Femur (tissue), 1 donor: ENCODE results near the gene FASLG.
"Not testable (repeated sequence)": the region's sequence is repeated elsewhere in the genome, so short reads cannot be mapped to it uniquely, and the experiment has no call there.

Experiments
- DNase-seq: peaks from one replicate; pipeline ENCODE4 v3.0.0-alpha.2; 2017

The FASLG gene

DNA sequence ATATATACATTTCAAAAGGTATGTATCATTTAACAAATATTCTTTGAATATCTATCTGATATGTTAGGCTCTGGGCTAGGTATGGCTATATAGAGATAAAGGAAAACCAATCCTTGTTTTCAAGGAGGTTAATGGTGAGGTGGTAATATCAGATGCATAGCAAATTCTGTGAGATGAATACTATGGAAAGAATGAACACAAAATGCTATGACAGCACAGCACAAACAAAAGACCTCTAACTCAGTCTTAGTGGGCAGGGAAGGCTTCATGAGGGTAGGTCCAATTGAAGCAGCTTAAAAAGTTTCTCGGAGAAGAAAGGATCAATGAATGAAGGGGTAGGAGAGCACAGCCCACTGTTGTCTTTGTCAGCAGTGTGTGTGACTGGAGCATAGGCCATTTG is 27.2 kb downstream of the FASLG start:
- DNase-seq = no peak

DNA sequence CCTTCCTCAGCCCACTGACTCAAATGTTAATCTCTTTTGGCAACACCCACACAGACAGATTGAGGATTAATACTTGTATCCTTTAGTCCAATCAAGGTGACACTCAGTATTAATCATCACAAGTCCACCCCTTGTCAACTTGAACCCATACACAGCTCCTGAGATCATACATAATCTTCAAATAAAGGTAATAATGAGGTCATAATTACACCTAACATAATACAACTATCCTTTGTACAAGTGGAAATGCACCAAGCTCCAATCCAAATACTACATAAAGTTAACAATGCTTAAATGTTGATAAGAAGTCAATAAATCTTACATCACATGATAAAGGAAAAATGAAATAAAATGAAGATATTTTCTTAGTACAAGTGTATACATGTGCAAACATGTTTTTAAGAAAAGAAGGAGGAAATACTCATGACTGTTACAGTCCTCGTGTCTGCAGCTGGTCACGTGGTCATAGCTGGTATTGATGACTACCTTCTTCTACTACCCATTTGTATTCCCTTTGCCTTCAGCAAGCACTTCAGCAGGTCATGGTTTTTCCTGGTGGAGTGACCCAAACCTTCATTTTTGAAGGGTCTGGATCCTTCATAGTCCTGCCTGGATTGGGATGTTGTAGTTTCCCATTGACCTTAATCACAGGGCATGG is 29.7 kb downstream of the FASLG start:
- not testable (repeated sequence) for DNase-seq

DNA sequence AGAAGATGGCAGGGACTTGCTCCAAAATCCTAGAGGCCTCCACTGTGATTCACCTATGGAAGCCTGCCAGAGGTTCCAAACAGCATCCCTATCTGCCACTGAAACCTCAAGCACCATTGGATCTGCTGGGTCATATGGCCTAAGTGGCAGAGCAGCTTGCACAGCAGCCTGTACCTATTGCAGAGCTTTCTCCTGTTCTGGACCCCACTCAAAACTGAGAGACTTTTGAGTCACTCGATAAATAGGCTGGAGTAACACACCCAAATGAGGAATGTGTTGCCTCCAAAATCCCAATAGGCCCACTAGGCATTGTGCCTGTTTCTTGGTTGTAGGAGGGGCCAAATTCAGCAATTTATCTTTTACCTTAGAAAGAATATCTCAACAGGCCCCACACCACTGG is 32.0 kb downstream of the FASLG start:
- not testable (repeated sequence) for DNase-seq

DNA sequence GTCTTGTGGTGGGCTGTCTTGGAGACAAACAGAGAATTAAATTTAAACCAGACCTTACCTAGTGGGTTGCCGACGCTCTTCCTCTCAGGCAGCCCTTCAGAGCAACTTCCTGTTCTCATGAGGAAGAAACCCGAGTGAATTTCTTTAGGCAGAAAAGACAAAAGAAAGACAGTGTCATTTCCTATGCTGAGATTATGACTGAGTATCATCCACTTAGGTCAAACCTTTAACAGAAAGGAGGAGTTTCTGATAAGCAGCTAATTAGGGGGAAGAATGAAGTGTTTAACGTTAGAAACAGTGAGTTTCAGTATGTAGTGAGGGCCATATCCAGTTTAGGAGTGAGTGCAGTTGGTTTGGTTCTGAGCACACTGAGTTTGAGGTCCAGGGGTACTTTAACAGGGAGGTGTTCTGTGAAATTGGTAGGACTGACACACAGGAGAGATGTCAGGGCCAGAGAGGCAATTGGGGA is 38.7 kb downstream of the FASLG start:
- no peak for DNase-seq

DNA sequence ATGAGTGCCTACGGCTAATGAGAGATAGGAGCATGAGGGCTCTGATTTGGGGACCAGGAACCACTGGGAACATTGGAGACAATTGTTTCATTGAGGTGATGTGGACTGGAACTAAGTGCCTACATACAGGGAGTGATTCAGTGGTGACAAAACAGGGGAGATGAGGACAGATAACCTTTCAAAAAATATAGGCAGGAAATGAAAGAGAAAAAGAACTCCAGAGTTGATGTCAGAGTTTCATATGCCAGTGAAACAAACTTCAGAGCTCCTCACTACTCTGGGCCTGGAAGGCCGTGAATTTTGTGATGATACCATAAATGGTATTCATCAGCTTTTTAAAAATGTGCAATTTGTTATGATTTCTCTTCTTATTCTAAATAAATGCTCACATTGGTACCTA is 39.3 kb downstream of the FASLG start:
- no peak for DNase-seq

DNA sequence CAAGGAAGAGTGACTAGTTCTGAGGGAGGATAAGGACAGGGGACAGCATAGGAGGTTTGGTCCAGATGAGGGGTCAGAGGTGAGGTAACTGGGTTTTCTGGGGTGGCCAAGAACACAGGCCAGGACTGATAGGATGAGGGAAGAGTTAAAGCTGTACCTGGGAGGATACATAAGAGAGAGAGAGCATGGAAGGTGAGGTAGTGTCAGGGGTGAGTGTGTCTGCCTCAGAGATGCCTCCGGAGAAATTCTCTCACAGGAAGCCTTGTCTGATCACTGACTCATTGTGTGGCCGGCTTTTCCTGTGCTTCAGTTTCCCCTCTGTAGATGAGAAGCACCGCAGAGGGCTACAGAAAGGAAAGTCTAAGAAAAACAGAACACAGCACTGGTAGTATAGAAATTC is 40.2 kb downstream of the FASLG start:
- DNase-seq = no peak

DNA sequence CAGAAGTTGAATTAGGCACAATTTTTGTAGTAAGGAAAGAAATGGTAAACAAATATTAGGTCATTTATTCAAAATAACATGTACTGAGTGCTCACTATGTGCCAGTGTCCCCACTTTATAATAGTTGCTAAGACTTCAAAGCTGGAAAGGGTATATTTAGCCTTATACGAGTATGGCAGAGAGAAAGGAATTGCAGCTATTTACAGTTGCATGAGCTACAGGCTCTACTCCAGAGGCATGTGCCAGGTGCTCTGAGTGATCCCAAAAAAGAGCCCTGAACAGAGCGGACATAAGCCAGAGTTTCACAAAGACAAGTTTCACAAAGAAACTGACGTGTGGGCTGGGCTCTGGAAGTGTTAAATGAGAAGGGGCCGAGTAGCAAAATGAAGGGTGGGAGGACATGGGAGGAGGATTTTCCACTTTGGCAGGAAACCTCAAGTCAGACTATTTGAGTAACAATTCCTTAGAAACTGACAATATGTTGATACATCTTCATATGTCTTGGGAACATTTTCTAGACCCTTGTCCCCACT is 40.9 kb downstream of the FASLG start:
- no peak for DNase-seq

DNA sequence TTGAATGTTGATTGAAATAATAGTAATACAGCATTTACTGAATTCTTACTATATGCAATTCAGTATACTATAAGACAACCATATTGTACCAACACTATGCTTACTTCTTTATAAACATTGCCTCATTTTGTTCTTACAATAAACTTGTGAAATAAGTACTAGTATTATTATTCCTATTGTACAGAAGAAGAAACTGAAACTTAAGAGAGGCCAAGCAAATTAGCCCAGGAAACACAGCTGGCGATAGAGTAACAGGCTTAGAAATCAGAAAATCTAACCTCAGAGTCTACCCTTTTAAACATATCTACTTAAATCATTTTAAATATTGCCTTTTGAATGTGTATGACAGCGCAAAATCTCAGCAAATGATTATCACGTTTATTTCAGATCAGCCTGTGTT is 41.7 kb downstream of the FASLG start:
- DNase-seq = no peak

DNA sequence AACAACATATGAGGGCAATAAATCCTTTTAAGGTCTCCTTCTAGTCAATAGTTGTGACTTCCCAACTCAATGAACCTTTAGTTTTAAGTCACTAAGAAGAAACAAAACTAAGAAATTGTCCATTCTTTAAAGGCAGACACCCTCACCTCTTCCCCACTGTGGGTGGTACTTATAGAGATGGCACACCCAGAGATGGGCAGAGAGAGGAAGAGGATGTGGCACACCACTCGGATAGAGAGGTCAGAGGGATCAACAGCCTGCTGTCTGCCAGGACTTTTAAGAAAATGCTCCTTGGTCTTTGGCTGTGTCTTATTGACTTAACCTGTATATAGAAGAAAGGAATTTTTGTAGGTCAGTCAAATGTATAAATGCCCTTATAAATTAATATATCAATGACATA is 45.1 kb downstream of the FASLG start:
- DNase-seq = no peak

DNA sequence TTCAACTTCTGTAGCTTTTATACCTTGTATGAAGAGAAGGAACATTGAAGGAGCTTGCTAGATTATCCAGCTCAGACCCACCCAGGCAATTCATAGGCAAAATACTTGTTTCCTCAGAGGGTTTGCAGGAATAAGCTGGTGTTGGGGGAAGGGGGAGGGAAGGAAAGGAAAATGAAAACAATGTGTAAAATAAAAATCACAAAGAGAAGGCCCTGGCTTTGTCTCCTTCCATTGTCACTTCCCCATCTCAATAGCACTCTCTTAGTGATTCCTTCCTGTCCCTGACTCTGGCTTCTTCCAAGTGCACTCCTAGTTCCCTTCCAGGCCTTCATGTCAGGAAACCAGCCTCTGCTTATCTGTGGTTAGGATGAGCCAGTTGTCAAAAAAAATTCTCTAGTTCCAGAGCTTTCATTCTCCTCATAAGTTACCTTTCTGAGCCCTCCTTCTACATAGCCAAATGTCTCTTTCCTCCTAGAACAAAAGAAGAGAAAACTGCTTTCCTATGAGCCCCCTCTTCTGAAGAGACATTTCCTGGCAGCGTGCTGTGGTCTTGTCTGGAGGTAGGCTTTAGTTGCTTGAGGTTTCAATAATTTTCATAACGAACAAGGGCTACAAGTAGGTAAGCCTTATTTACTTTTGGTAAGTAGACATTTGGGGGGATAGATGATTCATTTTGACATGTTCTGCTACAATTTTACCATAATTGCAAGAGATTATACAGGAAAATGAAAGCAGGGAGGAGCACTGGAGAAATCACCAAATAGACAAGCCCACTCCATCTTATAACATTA is 45.7 kb downstream of the FASLG start:
- no peak for DNase-seq

DNA sequence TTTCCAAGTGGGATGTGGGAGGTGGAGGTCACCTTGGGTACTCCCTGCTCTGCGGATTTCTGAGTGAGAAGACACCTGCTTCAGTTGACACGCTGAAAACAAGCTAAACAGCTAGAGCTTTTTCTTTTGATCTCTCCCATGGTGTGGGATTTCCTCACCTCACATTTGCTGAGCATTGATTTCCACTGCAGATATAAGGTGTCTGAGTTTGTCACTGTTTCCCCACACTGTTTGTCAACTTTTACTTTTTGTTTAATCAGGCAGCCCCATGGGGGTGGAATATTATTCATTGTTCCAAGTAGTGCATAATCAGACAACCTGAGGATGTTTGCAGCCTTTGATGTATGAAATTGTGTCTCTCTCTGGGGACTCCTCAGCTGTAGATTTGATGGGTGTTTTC is 49.5 kb downstream of the FASLG start:
- no peak for DNase-seq

DNA sequence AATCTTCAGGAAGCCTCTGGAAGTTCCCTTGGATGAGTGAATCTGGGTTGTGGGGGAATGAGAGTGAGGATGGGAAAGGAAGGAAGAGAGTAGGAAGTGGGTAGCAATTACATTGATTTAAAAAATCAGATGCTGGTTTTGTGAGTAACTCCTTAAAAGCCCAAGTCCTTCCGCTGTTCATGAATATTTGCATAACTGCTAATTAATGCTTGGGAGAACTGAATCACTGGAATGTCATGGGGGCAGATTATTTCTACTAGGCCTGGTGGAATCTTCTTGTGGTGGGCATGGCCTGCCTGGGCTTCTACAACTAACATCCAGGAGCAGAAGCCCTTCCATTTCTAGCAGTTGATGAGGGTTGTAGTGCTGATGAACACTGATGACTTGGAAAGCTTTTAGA is 52.7 kb downstream of the FASLG start:
- no peak for DNase-seq

DNA sequence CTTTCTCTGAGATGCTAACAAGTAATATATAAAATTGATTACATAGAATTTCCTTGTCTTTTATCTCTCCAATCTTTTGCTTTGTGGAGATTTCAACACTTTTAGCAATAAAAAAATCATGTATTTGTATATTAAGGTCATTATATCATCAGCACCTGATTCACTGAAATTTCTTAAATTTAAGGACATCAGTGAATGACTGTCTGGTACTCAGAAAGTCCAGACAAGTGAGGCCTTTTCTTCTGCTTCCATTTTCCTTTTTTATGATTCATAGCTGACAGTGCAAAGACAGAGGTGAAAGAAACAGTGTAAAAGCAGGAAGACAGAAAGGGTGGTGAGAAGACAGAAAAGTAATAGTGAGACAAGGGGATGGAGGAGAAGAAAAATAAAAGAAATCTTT is 54.6 kb downstream of the FASLG start:
- DNase-seq = no peak
